Liver (tissue), 9 donors: Measurements from ENCODE around the gene DIP2C. TPM values are rescaled to one million over a fixed set of nuclear protein-coding genes. Genes with fewer than 3 reads are reported as not detected.

Source experiments
- DNase-seq: peaks from one replicate; pipeline ENCODE4 v3.0.0-alpha.2; 2017; ENCODE audit warnings: low spot score
- H3K27ac ChIP-seq, 2 donors: one replicate each; pipeline ENCODE4 v1.7.0; 2013; ENCODE audit warnings: inconsistent platforms in 2 of 2, low read length in 2 of 2, control low read depth in 1 of 2, low read depth in 1 of 2, mild to moderate bottlenecking in 1 of 2
- H3K27me3 ChIP-seq, 4 donors: one replicate each; pipeline versions ENCODE4 v1.6.1 to v1.7.0; 2013; ENCODE audit warnings: low read length in 3 of 4, inconsistent platforms in 1 of 4, mild to moderate bottlenecking in 1 of 4, moderate library complexity in 1 of 4; ENCODE audit not compliant: control insufficient read depth in 4 of 4, insufficient read depth in 4 of 4
- H3K36me3 ChIP-seq, 4 donors: one replicate each; pipeline versions ENCODE4 v1.6.1 to v1.7.0; 2013; ENCODE audit warnings: low read length in 3 of 4, mild to moderate bottlenecking in 3 of 4, low read depth in 1 of 4, moderate library complexity in 1 of 4; ENCODE audit not compliant: control insufficient read depth in 4 of 4, insufficient read depth in 3 of 4
- H3K4me1 ChIP-seq, 4 donors: one replicate each; pipeline versions ENCODE4 v1.6.1 to v1.7.0; 2013; ENCODE audit warnings: low read length in 3 of 4, mild to moderate bottlenecking in 3 of 4, moderate library complexity in 1 of 4; ENCODE audit not compliant: control insufficient read depth in 4 of 4, insufficient read depth in 4 of 4
- H3K4me3 ChIP-seq, 3 donors: one replicate each; pipeline versions ENCODE4 v1.6.1 to v1.7.0; 2013; ENCODE audit warnings: low read length in 3 of 3, control low read depth in 1 of 3, low read depth in 1 of 3, mild to moderate bottlenecking in 1 of 3
- H3K9ac ChIP-seq, 2 donors: one replicate each; pipeline ENCODE4 v1.7.0; 2013; ENCODE audit warnings: low read length in 2 of 2, mild to moderate bottlenecking in 2 of 2, moderate library complexity in 2 of 2, control low read depth in 1 of 2, low read depth in 1 of 2
- H3K9me3 ChIP-seq, 4 donors: one replicate each; pipeline versions ENCODE4 v1.6.1 to v1.7.0; 2013; ENCODE audit warnings: low read length in 3 of 4; ENCODE audit not compliant: control insufficient read depth in 4 of 4
- EGR1 ChIP-seq, 2 donors: IDR thresholded peaks; 2 replicates each; pipeline ENCODE4 v1.6.1; 2016 to 2018; ENCODE audit warnings: antibody characterized with exemption in 2 of 2, low read depth in 2 of 2
- FOXA1 ChIP-seq: IDR thresholded peaks from 2 replicates; pipeline ENCODE4 v1.6.1; 2016; ENCODE audit warnings: antibody characterized with exemption
- FOXA2 ChIP-seq: IDR thresholded peaks from 2 replicates; pipeline ENCODE4 v1.6.1; 2016; ENCODE audit warnings: antibody characterized with exemption
- GABPA ChIP-seq, 2 donors: IDR thresholded peaks in 1 of 2; conservative IDR thresholded peaks in 1 of 2; 2 replicates each; pipeline ENCODE4 v1.6.1; 2016; ENCODE audit warnings: antibody characterized with exemption in 2 of 2, mild to moderate bottlenecking in 1 of 2, moderate library complexity in 1 of 2
- HNF4A ChIP-seq, 2 donors: conservative IDR thresholded peaks; 2 replicates each; pipeline ENCODE4 v1.6.1; 2016; ENCODE audit warnings: antibody characterized with exemption in 2 of 2, mild to moderate bottlenecking in 2 of 2
- HNF4G ChIP-seq: IDR thresholded peaks from 2 replicates; pipeline ENCODE4 v1.6.1; 2016; ENCODE audit warnings: antibody characterized with exemption
- JUND ChIP-seq, 2 donors: IDR thresholded peaks; 2 replicates each; pipeline ENCODE4 v1.6.1; 2016; ENCODE audit warnings: antibody characterized with exemption in 2 of 2
- NR2F2 ChIP-seq: IDR thresholded peaks from 2 replicates; pipeline ENCODE4 v1.6.1; 2016; ENCODE audit warnings: antibody characterized with exemption
- RAD21 ChIP-seq, 2 donors: IDR thresholded peaks; 2 replicates each; pipeline ENCODE4 v1.6.1; 2016; ENCODE audit warnings: antibody characterized with exemption in 2 of 2, mild to moderate bottlenecking in 2 of 2
- RXRA ChIP-seq, 2 donors: IDR thresholded peaks; 2 replicates each; pipeline ENCODE4 v1.6.1; 2017 to 2018; ENCODE audit warnings: antibody characterized with exemption in 2 of 2, mild to moderate bottlenecking in 1 of 2
- SP1 ChIP-seq: IDR thresholded peaks from 2 replicates; pipeline ENCODE4 v1.6.1; 2018; ENCODE audit warnings: antibody characterized with exemption, mild to moderate bottlenecking
- TAF1 ChIP-seq: conservative IDR thresholded peaks from 2 replicates; pipeline ENCODE4 v1.6.1; 2016; ENCODE audit warnings: antibody characterized with exemption, mild to moderate bottlenecking
- YY1 ChIP-seq: IDR thresholded peaks from 2 replicates; pipeline ENCODE4 v1.6.1; 2016; ENCODE audit warnings: antibody characterized with exemption, mild to moderate bottlenecking
- WGBS: extraction: QIAGEN DNeasy Blood & Tissue Kit; methylation state at CpG from one replicate; pipeline ENCODE4 v1.1.7; 2013; 5-methylcytosine and 5-hydroxymethylcytosine counted together
- polyA plus RNA-seq, 2 donors: library from polyadenylated mRNA; stranded (reverse) in 1 of 2; unstranded in 1 of 2; fragments of 200-250 nt in 1 of 2; fragments of >200 nt in 1 of 2; fragmentation: Nextera tagmentation in 1 of 2; extraction: Ambion mirVana in 1 of 2; gene quantifications; one replicate each; pipeline versions ENCODE4 v1.2.1 to v1.2.3, GENCODE V29; 2013 to 2015
- total RNA-seq, 2 donors: library from RNA; depleted of rRNA; stranded (reverse); fragments of >200 nt; gene quantifications; one replicate each; pipeline ENCODE4 v1.2.3, GENCODE V29; 2014
- TF ChIP-seq, protein P1 (sequence below): IDR thresholded peaks from 2 replicates; pipeline ENCODE4 v1.6.1; 2016; ENCODE audit warnings: antibody characterized with exemption, mild to moderate bottlenecking
- TF ChIP-seq, protein P2 (sequence below): IDR thresholded peaks from 2 replicates; pipeline ENCODE4 v1.6.1; 2016; ENCODE audit warnings: antibody characterized with exemption
- TF ChIP-seq, protein P3 (sequence below): IDR thresholded peaks from 2 replicates; pipeline ENCODE4 v1.6.1; 2016; ENCODE audit warnings: antibody characterized with exemption
- TF ChIP-seq, protein P4 (sequence below): IDR thresholded peaks from 2 replicates; pipeline ENCODE4 v1.6.1; 2016; ENCODE audit warnings: antibody characterized with exemption
- TF ChIP-seq, protein P5 (sequence below): fragments of 150-350 bp; IDR thresholded peaks from 2 replicates; pipeline ENCODE4 v1.5.1; 2017; ENCODE audit warnings: improper control_type of control experiment, low read depth, low read length; ENCODE audit not compliant: missing input control
- donor health status: healthy.
- donor health status: healthy.
- donor health status: healthy.
- donor health status: healthy.
- donor health status: healthy.

The DIP2C gene
- total and polyA plus RNA-seq, 4 donors: 4.2 to 12.2 (median 5.7) TPM

DNA sequence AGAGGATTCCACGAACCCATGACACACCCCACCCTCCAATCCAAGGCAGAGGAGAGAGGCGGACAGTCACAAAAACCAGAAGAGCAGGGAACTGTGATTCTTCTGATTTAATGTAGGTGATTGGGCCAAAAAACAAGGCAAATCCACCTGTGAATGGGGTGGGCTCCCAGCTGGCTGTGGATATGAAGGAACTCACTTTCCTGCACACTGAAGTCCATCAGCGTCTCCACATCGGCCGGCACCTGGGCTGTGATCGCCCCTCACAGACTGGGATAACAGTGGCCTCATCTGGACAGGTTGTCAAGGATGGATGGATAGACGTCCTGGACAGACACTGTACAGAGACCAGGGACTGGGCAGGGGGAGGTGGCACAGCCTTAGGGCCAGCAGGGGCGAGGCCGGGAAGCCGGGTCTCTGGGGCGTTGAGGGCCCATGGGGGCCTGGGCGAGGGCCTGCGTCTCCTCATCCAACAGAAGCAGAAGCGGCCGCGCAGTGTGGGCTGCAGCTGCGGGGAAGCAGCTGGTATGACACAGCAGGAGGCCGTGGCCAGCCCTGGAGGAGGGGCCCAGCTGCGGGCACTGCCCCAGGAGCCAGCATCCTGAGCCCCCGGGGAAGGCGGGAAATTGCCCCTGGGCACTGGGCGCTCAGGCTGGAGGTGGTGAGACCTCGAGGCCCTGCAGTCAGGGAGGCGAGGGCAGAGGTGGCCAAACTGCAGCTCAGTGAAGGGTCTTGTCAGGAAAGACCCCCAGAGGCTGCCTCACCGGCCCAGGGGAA lies 54.2 kb downstream of the DIP2C start:
- H3K9ac ChIP-seq: no peak overlapping the region
- H3K4me1 ChIP-seq: no peaks in the 10 kb centered on the region
- H3K27me3 ChIP-seq: no peaks in the 10 kb centered on the region
- TF ChIP-seq RAD21 (IDR thresholded peaks at IDR 0.05): no peak
- no peak for TF ChIP-seq FOXA2
- TF ChIP-seq, protein P1, sequence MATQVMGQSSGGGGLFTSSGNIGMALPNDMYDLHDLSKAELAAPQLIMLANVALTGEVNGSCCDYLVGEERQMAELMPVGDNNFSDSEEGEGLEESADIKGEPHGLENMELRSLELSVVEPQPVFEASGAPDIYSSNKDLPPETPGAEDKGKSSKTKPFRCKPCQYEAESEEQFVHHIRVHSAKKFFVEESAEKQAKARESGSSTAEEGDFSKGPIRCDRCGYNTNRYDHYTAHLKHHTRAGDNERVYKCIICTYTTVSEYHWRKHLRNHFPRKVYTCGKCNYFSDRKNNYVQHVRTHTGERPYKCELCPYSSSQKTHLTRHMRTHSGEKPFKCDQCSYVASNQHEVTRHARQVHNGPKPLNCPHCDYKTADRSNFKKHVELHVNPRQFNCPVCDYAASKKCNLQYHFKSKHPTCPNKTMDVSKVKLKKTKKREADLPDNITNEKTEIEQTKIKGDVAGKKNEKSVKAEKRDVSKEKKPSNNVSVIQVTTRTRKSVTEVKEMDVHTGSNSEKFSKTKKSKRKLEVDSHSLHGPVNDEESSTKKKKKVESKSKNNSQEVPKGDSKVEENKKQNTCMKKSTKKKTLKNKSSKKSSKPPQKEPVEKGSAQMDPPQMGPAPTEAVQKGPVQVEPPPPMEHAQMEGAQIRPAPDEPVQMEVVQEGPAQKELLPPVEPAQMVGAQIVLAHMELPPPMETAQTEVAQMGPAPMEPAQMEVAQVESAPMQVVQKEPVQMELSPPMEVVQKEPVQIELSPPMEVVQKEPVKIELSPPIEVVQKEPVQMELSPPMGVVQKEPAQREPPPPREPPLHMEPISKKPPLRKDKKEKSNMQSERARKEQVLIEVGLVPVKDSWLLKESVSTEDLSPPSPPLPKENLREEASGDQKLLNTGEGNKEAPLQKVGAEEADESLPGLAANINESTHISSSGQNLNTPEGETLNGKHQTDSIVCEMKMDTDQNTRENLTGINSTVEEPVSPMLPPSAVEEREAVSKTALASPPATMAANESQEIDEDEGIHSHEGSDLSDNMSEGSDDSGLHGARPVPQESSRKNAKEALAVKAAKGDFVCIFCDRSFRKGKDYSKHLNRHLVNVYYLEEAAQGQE: no peak
- no peak for TF ChIP-seq GABPA (IDR thresholded peaks at IDR 0.05 in 1 of 2, conservative IDR thresholded peaks at IDR 0.05 in 1 of 2)
- TF ChIP-seq, protein P2, sequence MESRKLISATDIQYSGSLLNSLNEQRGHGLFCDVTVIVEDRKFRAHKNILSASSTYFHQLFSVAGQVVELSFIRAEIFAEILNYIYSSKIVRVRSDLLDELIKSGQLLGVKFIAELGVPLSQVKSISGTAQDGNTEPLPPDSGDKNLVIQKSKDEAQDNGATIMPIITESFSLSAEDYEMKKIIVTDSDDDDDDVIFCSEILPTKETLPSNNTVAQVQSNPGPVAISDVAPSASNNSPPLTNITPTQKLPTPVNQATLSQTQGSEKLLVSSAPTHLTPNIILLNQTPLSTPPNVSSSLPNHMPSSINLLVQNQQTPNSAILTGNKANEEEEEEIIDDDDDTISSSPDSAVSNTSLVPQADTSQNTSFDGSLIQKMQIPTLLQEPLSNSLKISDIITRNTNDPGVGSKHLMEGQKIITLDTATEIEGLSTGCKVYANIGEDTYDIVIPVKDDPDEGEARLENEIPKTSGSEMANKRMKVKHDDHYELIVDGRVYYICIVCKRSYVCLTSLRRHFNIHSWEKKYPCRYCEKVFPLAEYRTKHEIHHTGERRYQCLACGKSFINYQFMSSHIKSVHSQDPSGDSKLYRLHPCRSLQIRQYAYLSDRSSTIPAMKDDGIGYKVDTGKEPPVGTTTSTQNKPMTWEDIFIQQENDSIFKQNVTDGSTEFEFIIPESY: no peak
- no peak for TF ChIP-seq HNF4A (conservative IDR thresholded peaks at IDR 0.05)
- TF ChIP-seq, protein P3, sequence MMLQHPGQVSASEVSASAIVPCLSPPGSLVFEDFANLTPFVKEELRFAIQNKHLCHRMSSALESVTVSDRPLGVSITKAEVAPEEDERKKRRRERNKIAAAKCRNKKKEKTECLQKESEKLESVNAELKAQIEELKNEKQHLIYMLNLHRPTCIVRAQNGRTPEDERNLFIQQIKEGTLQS: no peak
- TF ChIP-seq, protein P4, sequence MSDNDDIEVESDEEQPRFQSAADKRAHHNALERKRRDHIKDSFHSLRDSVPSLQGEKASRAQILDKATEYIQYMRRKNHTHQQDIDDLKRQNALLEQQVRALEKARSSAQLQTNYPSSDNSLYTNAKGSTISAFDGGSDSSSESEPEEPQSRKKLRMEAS: no peak
- TF ChIP-seq TAF1: no peak
- TF ChIP-seq, protein P5, sequence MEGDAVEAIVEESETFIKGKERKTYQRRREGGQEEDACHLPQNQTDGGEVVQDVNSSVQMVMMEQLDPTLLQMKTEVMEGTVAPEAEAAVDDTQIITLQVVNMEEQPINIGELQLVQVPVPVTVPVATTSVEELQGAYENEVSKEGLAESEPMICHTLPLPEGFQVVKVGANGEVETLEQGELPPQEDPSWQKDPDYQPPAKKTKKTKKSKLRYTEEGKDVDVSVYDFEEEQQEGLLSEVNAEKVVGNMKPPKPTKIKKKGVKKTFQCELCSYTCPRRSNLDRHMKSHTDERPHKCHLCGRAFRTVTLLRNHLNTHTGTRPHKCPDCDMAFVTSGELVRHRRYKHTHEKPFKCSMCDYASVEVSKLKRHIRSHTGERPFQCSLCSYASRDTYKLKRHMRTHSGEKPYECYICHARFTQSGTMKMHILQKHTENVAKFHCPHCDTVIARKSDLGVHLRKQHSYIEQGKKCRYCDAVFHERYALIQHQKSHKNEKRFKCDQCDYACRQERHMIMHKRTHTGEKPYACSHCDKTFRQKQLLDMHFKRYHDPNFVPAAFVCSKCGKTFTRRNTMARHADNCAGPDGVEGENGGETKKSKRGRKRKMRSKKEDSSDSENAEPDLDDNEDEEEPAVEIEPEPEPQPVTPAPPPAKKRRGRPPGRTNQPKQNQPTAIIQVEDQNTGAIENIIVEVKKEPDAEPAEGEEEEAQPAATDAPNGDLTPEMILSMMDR: no peak
- TF ChIP-seq NR2F2: no peak
- TF ChIP-seq FOXA1: no peak
- TF ChIP-seq SP1: no peak
- no peak for TF ChIP-seq HNF4G
- TF ChIP-seq EGR1 (IDR thresholded peaks at IDR 0.05; ENCODE audit: low read depth in 2 of 2): no peak
- TF ChIP-seq YY1: no peak
- TF ChIP-seq JUND (IDR thresholded peaks at IDR 0.05): no peak
- TF ChIP-seq RXRA (IDR thresholded peaks at IDR 0.05): no peak
- H3K27ac ChIP-seq: no peak overlapping the region
- no peak overlapping the region for H3K4me3 ChIP-seq
- no peak for DNase-seq
- WGBS: 84% methylated on average over 25 of the region's 25 CpGs
- H3K36me3 ChIP-seq: no peaks in the 10 kb centered on the region
- H3K9me3 ChIP-seq: no peaks in the 10 kb centered on the region
